Right ventricle myocardium inferior (tissue), 1 donor: Measurements from ENCODE around the gene COPB2. TPM values are rescaled to one million over a fixed set of nuclear protein-coding genes. Genes with fewer than 3 reads are reported as not detected.
A peak's percentile ranks its signal among the peaks of the same experiment; 100 is the strongest.
"Not testable (repeated sequence)": the region's sequence is repeated elsewhere in the genome, so short reads cannot be mapped to it uniquely, and the experiment has no call there.

ENCODE experiments used
- ATAC-seq: fragments of 200-7000 bp; cut with Tn5 transposase; one replicate; pipeline ENCODE4 v1.9.1; 2020; ENCODE audit warnings: mild to moderate bottlenecking, moderate library complexity
- DNase-seq: peaks from one replicate; pipeline ENCODE4 v3.0.0; 2021; ENCODE audit errors: missing footprints
- intact Hi-C: fragments of 100-400 bp; cut with DNase I; formaldehyde crosslinking; loops from one replicate; pipeline ENCODE4 v1.11.0; 2022
- long read RNA-seq: library from polyadenylated mRNA; unstranded; transcript quantifications from one replicate; pipeline ENCODE4 v2.0.0, GENCODE V29; 2021
- total RNA-seq: library from RNA; stranded (reverse); fragmentation: NEBNext Ultra II Directional; extraction: Animal tissue kit (Norgen Biotek cat#: 25700); gene quantifications from one replicate; pipeline ENCODE4 v1.2.1, GENCODE V29; 2021
- donor health status: DM: no; HTN: yes; CAD: no; lungs with severe emphysema.

The COPB2 gene
- total RNA-seq = 62.1 TPM
- long read RNA-seq, transcript COPB2-201 (22 exons, 3,360 nt) = major isoform, 34 of 42 reads
- long read RNA-seq, partial matches to known transcripts = 4 of 42 reads
- long read RNA-seq, other reads (novel, unspliced or antisense) = 4 of 42 reads

DNA sequence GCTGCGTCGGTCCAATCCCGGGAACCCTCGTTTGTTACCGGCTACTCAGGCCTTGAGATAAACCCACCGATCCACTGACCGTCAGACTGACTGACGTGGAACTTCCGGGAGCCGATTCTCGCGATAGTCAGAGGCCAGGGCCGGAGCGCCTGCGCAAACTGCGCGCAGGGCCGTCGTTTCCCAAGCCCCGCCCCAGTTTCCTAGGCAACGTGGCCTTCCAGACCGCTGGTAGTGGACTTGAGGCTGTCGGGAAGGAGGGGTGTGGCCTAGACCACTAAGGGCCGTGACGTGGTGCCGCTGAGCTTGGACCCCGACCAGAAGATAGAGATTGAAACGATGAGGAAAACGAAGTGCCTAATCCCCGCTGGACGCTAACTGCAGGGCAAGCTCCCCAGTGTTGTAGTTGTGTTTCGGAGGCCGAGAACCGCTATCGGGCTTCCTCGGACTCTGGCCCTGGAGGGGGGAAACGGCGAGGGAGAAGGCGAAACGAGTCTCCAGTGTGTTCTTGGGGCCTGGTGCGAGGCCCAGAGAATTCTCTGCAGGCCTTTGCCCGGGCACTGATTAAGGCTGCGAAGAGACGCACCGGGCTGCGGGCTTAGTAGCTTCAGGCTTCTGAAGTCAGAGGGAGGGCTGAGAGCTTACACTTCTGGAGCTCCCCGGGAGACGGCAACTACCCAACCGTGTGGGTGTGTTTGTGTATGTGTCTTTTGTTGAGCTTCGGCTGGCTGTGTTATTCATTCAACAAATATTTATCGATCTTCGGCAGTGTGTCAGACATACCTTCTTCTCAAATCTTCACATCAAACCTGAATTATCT lies at the start of gene COPB2:
TSS of gene COPB2 (minus strand) at position 96 of the 817 bp plus-strand sequence. CDS start 97 bp downstream, outside the sequence.
- intact Hi-C loops = loop anchor here (5.0 kb wide), 1 partner anchor 47 kb away; the partner anchor contains the start of gene MRPS22
- ATAC-seq (peak; percentile 99), DNase-seq (peak; percentile 99)

- DNase-seq = no peak
- peak; percentile 67 for ATAC-seq
- intact Hi-C loops = no loop called here
These were observed 45.4 kb upstream of the COPB2 start for GRCh38 chr3:139434764-139435307.

- ATAC-seq (no peak), DNase-seq (no peak)
- intact Hi-C loops = no loop called here
These were observed 44.8 kb upstream of the COPB2 start for GRCh38 chr3:139434228-139434627.

- intact Hi-C loops = no loop called here
- no peak for ATAC-seq
These were observed 43.6 kb upstream of the COPB2 start for GRCh38 chr3:139433089-139433488.

DNA sequence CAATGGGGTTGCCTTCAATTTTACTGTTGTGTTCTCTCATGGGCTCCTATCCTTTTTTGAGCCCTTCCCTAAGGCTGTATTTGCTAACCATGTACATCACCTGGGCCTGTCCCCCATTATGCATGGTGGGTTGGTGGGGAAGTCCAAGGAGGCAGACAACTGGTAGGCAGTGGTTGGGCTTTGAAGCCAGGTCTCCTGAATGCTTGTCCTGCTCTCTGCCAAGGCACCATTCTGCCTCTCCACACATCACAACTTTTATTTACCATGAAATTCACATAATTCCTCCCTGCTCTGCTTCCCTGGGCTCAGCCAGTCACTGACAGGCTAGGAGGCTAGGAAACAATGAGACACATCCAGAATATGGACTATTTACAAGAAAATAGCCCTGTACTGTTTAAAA lies 41.0 kb upstream of the COPB2 start:
- intact Hi-C loops = no loop called here
- DNase-seq = no peak
- ATAC-seq = no peak

More at GRCh38 chr3:139433089-139433488, 43.6 kb upstream of the COPB2 start:
- no peak for DNase-seq

DNA sequence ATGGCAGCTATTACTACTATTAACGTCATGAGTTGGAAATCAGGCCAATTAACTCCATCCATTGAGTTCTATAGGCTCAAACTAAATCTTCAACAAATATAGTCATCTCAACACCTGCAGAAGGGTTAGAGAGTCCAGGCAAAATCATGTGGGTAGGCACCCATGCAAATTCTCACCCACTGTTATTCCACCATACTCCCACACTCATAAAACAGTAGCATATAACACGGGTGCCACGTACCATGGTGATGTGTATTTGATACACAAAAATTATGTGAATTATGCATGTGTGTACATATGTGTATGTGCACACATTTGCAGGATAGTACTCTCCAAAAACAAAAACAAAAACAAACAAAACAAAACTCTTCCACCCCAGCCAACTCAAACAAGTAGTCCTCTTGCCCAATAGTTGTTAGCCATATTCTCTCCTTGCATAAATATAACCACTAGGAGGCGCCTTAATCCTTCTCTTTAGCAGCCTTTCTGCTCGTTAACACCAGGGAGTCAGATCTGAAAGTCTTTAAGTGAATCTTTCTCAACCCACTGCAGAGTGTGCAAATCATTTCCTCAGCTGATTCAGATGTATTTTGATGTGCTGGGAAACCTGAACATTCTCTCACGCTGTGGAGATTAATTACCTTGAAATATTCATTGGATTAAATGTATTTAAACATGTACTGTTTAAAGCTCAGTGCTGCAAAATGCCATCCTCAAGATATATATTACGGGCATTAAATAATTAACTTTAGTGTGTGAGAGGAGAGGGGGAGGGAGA lies 38.0 kb upstream of the COPB2 start:
- no peak for DNase-seq
- ATAC-seq = peak; percentile 80
- intact Hi-C loops = loop anchor here (1.0 to 10.0 kb wide), 3 partner anchors 135 to 1437 kb away; no protein-coding TSS in a partner anchor

DNA sequence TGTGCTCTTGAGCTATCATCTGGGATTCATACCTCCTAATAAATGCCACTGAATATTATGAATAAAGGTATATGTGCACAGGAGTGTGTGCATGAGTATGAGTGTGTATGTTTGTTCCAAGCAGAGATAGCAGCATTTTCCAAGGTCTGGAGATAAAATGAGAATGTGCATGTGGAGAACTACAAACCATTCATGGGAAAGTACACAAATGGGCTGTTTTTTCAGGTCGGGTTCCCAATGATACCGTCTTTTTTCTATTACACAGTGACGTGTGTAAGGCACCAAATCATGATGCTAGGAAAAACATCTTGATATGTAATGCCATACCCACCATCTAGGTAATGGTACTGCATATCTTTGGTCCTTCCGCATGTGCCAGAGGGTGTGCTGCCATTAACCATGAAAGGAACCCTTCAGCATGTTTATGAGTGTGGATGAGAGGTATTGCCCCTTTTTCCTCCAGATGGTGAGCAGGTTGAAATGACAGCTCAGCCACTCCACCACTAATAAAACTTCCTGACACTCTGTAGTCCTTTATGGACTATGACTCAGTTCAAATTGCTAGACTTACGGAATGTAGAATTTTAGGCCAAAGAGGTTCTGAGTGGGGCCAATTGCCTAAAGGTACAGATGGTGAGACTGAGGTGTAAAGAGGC lies 36.4 kb upstream of the COPB2 start:
- DNase-seq (no peak), ATAC-seq (no peak)
- intact Hi-C loops = loop anchor here (10.0 kb wide), 2 partner anchors 629 to 1439 kb away; no protein-coding TSS in a partner anchor

GRCh38 chr3:139423232-139423631 lies 33.8 kb upstream of the COPB2 start:
- no peak for DNase-seq
- ATAC-seq = no peak
- intact Hi-C loops = loop anchor here (10.0 kb wide), 2 partner anchors 632 to 1442 kb away; no protein-coding TSS in a partner anchor

DNA sequence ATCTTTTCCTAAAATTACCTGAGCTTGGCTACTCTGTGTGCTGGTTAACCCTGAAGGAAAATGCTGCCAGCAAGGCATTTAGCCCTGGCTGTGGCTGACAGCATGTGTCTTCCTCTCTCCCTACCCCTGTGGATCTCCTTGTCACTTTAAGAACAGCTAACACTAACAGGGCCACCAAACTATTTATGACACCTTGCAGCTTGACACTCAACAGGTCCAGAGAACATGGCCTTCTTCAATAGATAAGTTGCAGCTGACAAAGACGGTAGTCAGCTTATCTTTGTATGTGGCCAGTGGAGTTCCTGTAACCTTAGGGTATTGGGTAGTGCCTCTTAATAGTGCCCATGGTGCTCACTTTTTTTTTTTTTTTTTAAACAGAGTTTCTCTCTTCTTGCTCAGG lies 32.0 kb upstream of the COPB2 start:
- ATAC-seq (peak; percentile 67), DNase-seq (no peak)
- intact Hi-C loops = loop anchor here (10.0 kb wide), 2 partner anchors 633 to 1443 kb away; no protein-coding TSS in a partner anchor

DNA sequence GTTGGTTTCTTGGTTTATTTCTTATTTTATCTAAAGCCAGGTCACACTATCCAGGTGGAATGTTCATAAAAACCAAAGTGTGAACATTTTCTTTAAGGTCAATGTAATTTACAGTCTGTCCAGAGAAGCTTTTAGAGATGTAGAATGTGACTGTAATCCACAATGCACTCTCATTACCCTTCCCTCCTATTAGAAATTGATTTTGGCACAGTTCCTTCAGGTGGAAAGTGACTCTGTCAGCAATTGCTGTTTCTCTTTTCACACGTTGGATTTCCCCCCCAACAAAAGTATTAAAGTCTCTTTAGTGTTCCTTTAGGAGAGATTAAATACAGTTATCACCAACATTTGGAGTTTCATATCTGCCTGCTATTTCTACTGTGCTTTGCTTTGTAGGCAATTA lies 31.6 kb upstream of the COPB2 start:
- ATAC-seq (no peak), DNase-seq (no peak)
- intact Hi-C loops = loop anchor here (10.0 kb wide), 2 partner anchors 634 to 1444 kb away; no protein-coding TSS in a partner anchor

- intact Hi-C loops = no loop called here
- ATAC-seq = no peak
- DNase-seq = no peak
These were observed 28.7 kb upstream of the COPB2 start for GRCh38 chr3:139418144-139418543.

- intact Hi-C loops = no loop called here
- ATAC-seq = no peak
- DNase-seq = no peak
These were observed 26.8 kb upstream of the COPB2 start for GRCh38 chr3:139416275-139416674.

- DNase-seq (no peak), ATAC-seq (no peak)
- intact Hi-C loops = no loop called here
These were observed 25.3 kb upstream of the COPB2 start for GRCh38 chr3:139414608-139415224.

DNA sequence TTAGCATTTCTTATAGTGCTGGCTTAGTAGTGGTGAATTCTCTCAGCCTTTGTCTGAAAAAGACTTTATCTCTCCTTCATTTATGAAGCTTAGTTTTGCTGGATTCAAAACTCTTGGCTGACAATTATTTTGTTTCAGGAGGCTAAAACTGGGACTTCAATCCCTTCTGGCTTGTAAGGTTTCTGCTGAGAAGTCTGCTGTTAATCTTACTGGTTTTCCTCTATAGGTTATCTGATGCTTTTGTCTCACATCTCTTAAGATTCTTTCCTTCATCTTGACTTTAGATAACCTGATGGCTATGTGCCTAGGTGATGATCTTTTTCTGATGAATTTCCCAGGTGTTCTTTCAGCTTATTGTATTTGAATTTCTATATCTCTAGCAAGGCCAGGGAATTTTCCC lies 23.4 kb upstream of the COPB2 start:
- DNase-seq, ATAC-seq, intact Hi-C loops: not testable (repeated sequence)

- DNase-seq, intact Hi-C loops, ATAC-seq: not testable (repeated sequence)
These were observed 11.7 kb upstream of the COPB2 start for GRCh38 chr3:139401155-139401554.

DNA sequence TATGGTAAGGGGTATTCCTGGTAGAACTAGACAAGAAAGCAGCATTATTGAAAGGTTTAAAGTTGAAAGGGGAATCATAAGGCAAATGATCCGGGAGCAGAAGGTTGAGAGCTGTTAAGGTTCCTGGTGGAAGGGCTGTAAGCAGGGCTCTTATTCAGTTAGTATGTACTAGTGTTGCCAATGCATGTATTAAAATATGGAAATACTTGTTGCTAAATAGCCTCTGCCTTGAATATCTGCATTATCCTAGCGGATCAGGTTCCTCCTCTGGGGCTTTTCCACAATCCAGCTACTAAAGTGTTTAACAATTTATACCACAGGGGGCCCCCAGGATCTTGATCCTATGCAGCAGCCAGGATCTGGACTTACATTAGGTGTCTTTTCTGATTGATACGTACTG lies 7.3 kb upstream of the COPB2 start:
- ATAC-seq (no peak), DNase-seq (no peak)
- intact Hi-C loops = no loop called here

- intact Hi-C loops = no loop called here
- ATAC-seq (no peak), DNase-seq (no peak)
These were observed 4.7 kb upstream of the COPB2 start for GRCh38 chr3:139394116-139394515.
